K562 (cell line): ENCODE data around the gene PROKR1. TPM values are rescaled to one million over a fixed set of nuclear protein-coding genes. Genes with fewer than 3 reads are reported as not detected.
A peak's percentile ranks its signal among the peaks of the same experiment; 100 is the strongest.
"Not testable (repeated sequence)": the region's sequence is repeated elsewhere in the genome, so short reads cannot be mapped to it uniquely, and the experiment has no call there.

ENCODE experiments used
- CEBPB ChIP-seq: fragments of 450-650 bp; IDR thresholded peaks from 2 replicates; pipeline ENCODE4 v1.6.1; 2016; ENCODE audit warnings: missing genetic modification characterization, missing compliant biosample characterization
- EP400 ChIP-seq: fragments of 450-650 bp; IDR thresholded peaks from 2 replicates; pipeline ENCODE4 v1.6.1; 2017; ENCODE audit warnings: antibody characterized with exemption, mild to moderate bottlenecking, moderate library complexity
- L3MBTL2 ChIP-seq: fragments of 450-650 bp; IDR thresholded peaks from 2 replicates; pipeline ENCODE4 v1.6.1; 2016; ENCODE audit warnings: mild to moderate bottlenecking, moderate library complexity
- NR2C2 ChIP-seq, 2 experiments: fragments of 200-800 bp in 1 of 2; sonication (Bioruptor generic) in 1 of 2; sonication (generic) in 1 of 2; formaldehyde crosslinking in 1 of 2; IDR thresholded peaks; 2 replicates each; pipeline versions ENCODE4 v1.6.1 to v1.8.0; 2016 to 2022; ENCODE audit warnings: mild to moderate bottlenecking in 1 of 2, missing compliant biosample characterization in 1 of 2, missing genetic modification characterization in 1 of 2, missing genetic modification reagents in 1 of 2
- NRF1 ChIP-seq, 2 experiments: fragments of 450-650 bp; IDR thresholded peaks in 1 of 2; conservative IDR thresholded peaks in 1 of 2; 2 replicates each; pipeline ENCODE4 v1.6.1; 2014; ENCODE audit warnings: mild to moderate bottlenecking in 2 of 2
- SMARCE1 ChIP-seq: fragments of 450-650 bp; IDR thresholded peaks from 2 replicates; pipeline ENCODE4 v1.7.1; 2016; ENCODE audit warnings: mild to moderate bottlenecking
- polyA plus RNA-seq, 8 experiments: library from polyadenylated mRNA; depleted of rRNA in 4 of 8; stranded (reverse) in 5 of 8; unstranded in 3 of 8; fragments of >200 nt; fragmentation: Nextera tagmentation in 2 of 8; fragmentation: Illumina TruSeq in 1 of 8; extraction: Ambion mirVana in 2 of 8; extraction: Trizol in 1 of 8; gene quantifications; 2 replicates each; pipeline versions ENCODE4 v1.2.1 to v1.2.3, GENCODE V29; 2011 to 2014; ENCODE audit warnings: inconsistent platforms in 1 of 8, missing spikeins in 1 of 8
- total RNA-seq, 7 experiments: library from RNA; depleted of rRNA in 6 of 7; stranded (reverse); fragments of >200 nt in 6 of 7; fragmentation: Illumina TruSeq in 2 of 7; extraction: Trizol in 2 of 7; gene quantifications; 2 replicates each; pipeline versions ENCODE4 v1.2.1 to v1.2.3, GENCODE V29; 2011 to 2021; ENCODE audit warnings: low replicate concordance in 1 of 7
- TF ChIP-seq, protein P1 (sequence below), 2 experiments: fragments of 450-650 bp; IDR thresholded peaks; 2 replicates each; pipeline ENCODE4 v1.6.1; 2016; ENCODE audit warnings: mild to moderate bottlenecking in 2 of 2, borderline replicate concordance in 1 of 2, low read depth in 1 of 2, moderate library complexity in 1 of 2
- TF ChIP-seq, protein P2 (sequence below): fragments of 450-650 bp; formaldehyde crosslinking; IDR thresholded peaks from 2 replicates; pipeline ENCODE4 v1.4.0; 2020; ENCODE audit warnings: mild to moderate bottlenecking, moderate library complexity

PROKR1 gene
- total and polyA plus RNA-seq, 9 of the 15 experiments (the other 6 are each of a cell fraction or from before 2014, with no cell fraction given): 0.01 to 0.18 (median 0.09) TPM; not detected in 1

DNA sequence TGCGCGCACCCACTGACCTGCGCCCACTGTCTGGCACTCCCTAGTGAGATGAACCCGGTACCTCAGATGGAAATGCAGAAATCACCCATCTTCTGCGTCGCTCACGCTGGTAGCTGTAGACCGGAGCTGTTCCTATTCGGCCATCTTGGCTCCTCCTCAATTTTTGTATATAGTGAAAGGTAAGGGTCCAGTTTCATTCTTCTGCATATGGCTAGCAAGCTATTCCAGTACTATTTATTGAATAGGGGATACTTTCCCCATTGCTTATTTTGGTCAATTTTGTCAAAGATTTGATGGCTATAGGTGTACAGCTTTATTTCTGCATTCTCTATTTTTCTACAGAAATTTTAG lies 36.5 kb downstream of the PROKR1 start (continued):
- TF ChIP-seq NRF1 (conservative IDR thresholded peaks at IDR 0.05 in 1 of 2, IDR thresholded peaks at IDR 0.05 in 1 of 2): peak in 1 of 2 experiments; percentile 1; a peak in 1 of 4 replicates
- TF ChIP-seq EP400: 0 out of 2 replicates have a peak, but pooled peaks have one; percentile 25
- not testable (repeated sequence) for TF ChIP-seq NR2C2 (CRISPR knock-in tag; IDR thresholded peaks at IDR 0.05)
- 0 out of 2 replicates have a peak, but pooled peaks have one; percentile 26 for TF ChIP-seq NR2C2 (tag; IDR thresholded peaks at IDR 0.05)
- TF ChIP-seq SMARCE1: 0 out of 2 replicates have a peak, but pooled peaks have one; percentile 7
- TF ChIP-seq, protein P1, sequence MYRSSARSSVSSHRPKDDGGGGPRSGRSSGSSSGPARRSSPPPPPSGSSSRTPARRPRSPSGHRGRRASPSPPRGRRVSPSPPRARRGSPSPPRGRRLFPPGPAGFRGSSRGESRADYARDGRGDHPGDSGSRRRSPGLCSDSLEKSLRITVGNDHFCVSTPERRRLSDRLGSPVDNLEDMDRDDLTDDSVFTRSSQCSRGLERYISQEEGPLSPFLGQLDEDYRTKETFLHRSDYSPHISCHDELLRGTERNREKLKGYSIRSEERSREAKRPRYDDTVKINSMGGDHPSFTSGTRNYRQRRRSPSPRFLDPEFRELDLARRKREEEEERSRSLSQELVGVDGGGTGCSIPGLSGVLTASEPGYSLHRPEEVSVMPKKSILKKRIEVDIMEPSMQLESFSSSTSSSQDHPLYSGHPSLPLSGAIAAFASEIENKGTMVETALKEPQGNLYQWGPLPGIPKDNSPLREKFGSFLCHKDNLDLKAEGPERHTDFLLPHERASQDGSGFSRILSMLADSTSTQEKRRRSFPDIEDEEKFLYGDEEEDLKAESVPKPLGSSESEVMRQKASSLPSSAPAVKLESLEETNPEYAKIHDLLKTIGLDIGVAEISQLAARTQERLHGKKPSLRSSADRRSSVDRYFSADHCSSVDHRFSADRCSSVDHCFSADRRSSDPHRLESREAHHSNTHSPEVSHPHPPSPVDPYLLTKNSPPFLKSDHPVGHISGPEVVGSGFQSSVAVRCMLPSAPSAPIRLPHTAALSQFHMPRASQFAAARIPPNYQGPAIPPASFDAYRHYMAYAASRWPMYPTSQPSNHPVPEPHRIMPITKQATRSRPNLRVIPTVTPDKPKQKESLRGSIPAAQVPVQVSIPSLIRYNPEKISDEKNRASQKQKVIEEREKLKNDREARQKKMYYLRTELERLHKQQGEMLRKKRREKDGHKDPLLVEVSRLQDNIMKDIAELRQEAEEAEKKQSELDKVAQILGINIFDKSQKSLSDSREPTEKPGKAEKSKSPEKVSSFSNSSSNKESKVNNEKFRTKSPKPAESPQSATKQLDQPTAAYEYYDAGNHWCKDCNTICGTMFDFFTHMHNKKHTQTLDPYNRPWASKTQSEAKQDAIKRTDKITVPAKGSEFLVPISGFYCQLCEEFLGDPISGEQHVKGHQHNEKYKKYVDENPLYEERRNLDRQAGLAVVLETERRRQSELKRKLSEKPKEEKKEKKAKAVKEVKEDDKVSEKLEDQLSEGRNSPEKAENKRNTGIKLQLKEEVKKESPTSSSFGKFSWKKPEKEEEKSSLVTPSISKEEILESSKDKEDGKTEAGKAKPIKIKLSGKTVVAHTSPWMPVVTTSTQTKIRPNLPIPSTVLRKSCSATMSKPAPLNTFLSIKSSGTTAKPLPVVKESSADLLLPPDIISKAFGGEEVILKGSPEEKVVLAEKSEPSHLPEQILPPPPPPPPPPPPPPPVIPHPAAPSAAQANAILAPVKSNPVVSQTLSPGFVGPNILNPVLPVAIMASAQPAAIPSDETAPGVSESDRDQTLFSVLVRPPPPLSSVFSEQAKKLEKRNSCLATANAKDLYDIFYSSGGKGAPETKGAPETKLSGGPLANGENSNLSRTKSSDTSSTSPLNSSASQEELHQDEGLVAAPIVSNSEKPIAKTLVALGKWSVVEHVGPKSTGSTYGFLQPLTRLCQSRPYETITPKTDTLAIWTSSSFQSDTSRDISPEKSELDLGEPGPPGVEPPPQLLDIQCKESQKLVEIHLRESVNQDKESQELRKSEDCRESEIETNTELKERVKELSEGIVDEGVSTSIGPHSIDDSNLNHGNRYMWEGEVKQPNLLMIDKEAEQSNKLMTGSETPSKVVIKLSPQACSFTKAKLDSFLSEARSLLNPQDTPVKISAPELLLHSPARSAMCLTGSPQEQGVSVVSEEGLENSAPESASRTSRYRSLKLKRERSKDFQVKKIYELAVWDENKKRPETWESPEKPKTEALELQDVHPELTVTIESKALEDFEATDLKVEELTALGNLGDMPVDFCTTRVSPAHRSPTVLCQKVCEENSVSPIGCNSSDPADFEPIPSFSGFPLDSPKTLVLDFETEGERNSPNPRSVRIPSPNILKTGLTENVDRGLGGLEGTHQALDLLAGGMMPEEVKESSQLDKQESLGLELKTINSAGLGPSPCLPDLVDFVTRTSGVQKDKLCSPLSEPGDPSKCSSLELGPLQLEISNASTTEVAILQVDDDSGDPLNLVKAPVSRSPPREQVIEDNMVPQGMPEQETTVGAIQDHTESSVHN (IDR thresholded peaks at IDR 0.05; ENCODE audit: borderline replicate concordance in 1 of 2, low read depth in 1 of 2): 0 out of 4 replicates have a peak, but pooled peaks of 1 of the 2 experiments have one; percentile 11
- 0 out of 2 replicates have a peak, but pooled peaks have one; percentile 13 for TF ChIP-seq CEBPB (tag)
- TF ChIP-seq, protein P2, sequence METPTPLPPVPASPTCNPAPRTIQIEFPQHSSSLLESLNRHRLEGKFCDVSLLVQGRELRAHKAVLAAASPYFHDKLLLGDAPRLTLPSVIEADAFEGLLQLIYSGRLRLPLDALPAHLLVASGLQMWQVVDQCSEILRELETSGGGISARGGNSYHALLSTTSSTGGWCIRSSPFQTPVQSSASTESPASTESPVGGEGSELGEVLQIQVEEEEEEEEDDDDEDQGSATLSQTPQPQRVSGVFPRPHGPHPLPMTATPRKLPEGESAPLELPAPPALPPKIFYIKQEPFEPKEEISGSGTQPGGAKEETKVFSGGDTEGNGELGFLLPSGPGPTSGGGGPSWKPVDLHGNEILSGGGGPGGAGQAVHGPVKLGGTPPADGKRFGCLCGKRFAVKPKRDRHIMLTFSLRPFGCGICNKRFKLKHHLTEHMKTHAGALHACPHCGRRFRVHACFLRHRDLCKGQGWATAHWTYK (CRISPR knock-in tag): 0 out of 2 replicates have a peak, but pooled peaks have one; percentile 42
- TF ChIP-seq L3MBTL2: peak; percentile 29; the same call in 1 of the 2 replicates
